Caco-2 (cell line): Measurements from ENCODE around the gene SMOC2. TPM values are rescaled to one million over a fixed set of nuclear protein-coding genes. Genes with fewer than 3 reads are reported as not detected.

Experiments used
- BruUV-seq: library from RNA; stranded (reverse); fragments of 400-500 nt; replicated peaks from 2 replicates; lab custom pipeline; 2021; lab: Mats Ljungman, UMichigan
- CTCF ChIA-PET: fragments of 300-600 bp; sonication (Branson Sonifier 250); formaldehyde crosslinking; loops from one replicate; lab custom pipeline; 2022; ENCODE audit warnings: antibody characterized with exemption; lab: Charles Lee
- POLR2A ChIA-PET: fragments of 300-600 bp; sonication (Branson Sonifier 250); formaldehyde crosslinking; loops from one replicate; lab custom pipeline; 2022; ENCODE audit warnings: antibody characterized with exemption; lab: Charles Lee
- DNase-seq, 2 experiments: peaks; one replicate each; pipeline versions ENCODE4 v3.0.0 to v3.0.0-alpha.2; 2020 to 2022
- H3K27me3 ChIP-seq: replicated peaks from 2 replicates; pipeline ENCODE4 v1.6.0; 2011; ENCODE audit warnings: low read length; ENCODE audit not compliant: control insufficient read depth, insufficient read depth
- H3K36me3 ChIP-seq: 2 replicates; pipeline ENCODE4 v1.5.1; 2011; ENCODE audit warnings: low read length; ENCODE audit not compliant: control insufficient read depth, insufficient read depth
- H3K4me1 ChIP-seq: fragments of 250-450 bp; sonication (Bioruptor Pico); 2 replicates; pipeline ENCODE4 v1.5.1; 2020; ENCODE audit warnings: mild to moderate bottlenecking
- H3K4me3 ChIP-seq: 2 replicates; pipeline ENCODE4 v1.5.1; 2011; ENCODE audit warnings: low read depth, mild to moderate bottlenecking, control low read depth, low read length
- H3K9me3 ChIP-seq: fragments of 250-450 bp; sonication (Bioruptor Pico); 2 replicates; pipeline ENCODE4 v1.5.1; 2020; ENCODE audit warnings: mild to moderate bottlenecking, moderate library complexity
- H3K27ac Mint-ChIP-seq: one replicate; pipeline ENCODE4 v1.8.0; 2022; ENCODE audit warnings: mixed read lengths; ENCODE audit not compliant: unreplicated experiment
- H3K27me3 Mint-ChIP-seq: one replicate; pipeline ENCODE4 v1.8.0; 2022; ENCODE audit warnings: mixed read lengths; ENCODE audit not compliant: insufficient read depth, unreplicated experiment
- H3K36me3 Mint-ChIP-seq: one replicate; pipeline ENCODE4 v1.8.0; 2022; ENCODE audit warnings: mild to moderate bottlenecking, mixed read lengths; ENCODE audit not compliant: insufficient read depth, unreplicated experiment
- H3K4me1 Mint-ChIP-seq: one replicate; pipeline ENCODE4 v1.8.0; 2022; ENCODE audit warnings: low read depth, mixed read lengths; ENCODE audit not compliant: unreplicated experiment
- H3K4me3 Mint-ChIP-seq: one replicate; pipeline ENCODE4 v1.8.0; 2022; ENCODE audit warnings: mild to moderate bottlenecking, moderate library complexity, mixed read lengths; ENCODE audit not compliant: unreplicated experiment
- H3K9me3 Mint-ChIP-seq: one replicate; pipeline ENCODE4 v1.8.0; 2022; ENCODE audit warnings: mixed read lengths; ENCODE audit not compliant: unreplicated experiment
- intact Hi-C: fragments of 100-400 bp; cut with micrococcal nuclease; formaldehyde crosslinking; loops from one replicate; pipeline ENCODE4 v1.10.0; 2022; ENCODE audit not compliant: unreplicated experiment
- total RNA-seq: library from RNA; stranded (reverse); gene quantifications from 2 replicates; pipeline ENCODE4 v1.2.3, GENCODE V29; 2022
- TF ChIP-seq, protein P1 (sequence below), 2 experiments: fragments of 200-600 bp in 1 of 2; IDR thresholded peaks; 1 replicate in 1 of 2; 2 replicates in 1 of 2; pipeline versions ENCODE4 v1.5.1 to v1.8.0; 2011 to 2022; ENCODE audit warnings: antibody characterized with exemption in 1 of 2, control low read depth in 1 of 2, inconsistent platforms in 1 of 2, low read depth in 1 of 2, low read length in 1 of 2, mild to moderate bottlenecking in 1 of 2, moderate library complexity in 1 of 2; ENCODE audit not compliant: insufficient read depth in 1 of 2, severe bottlenecking in 1 of 2, unreplicated experiment in 1 of 2

The SMOC2 gene
- total RNA-seq, 1 experiment from 2014 or later = 2.8 TPM

DNA sequence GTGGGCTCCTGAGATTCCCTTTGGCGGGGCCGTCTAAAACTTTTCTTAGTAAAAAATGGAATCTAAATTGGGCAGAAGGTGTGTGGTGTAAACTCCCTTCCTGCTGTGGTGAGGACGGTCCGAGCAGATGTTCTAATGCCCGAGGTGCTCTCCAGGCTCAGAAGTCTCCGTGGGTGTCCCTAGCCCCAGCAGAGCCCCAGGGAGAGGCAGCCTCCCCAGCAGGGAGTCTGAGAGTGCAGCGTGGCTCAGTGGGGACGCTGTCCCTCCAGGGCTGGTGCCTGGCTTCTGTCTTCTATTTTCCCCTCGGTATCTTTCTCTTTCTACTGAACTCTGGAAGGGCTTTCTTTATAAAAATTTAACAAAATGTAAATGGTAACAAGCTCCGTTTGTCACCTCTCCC is 208.2 kb downstream of the SMOC2 start:
- no peak for DNase-seq
- Mint-ChIP-seq H3K4me3 (no peak overlapping the region), H3K4me1 (peaks cover 9% of the 10 kb centered on the region), H3K27me3 (no peaks in the 10 kb centered on the region), H3K27ac (no peak overlapping the region), H3K9me3 (no peaks in the 10 kb centered on the region), H3K36me3 (no peaks in the 10 kb centered on the region)
- POLR2A ChIA-PET = no interaction called here
- CTCF ChIA-PET = no interaction called here
- no peaks in the 10 kb centered on the region for H3K36me3 ChIP-seq
- H3K9me3 ChIP-seq = no peaks in the 10 kb centered on the region; the same call in 1 of the 2 replicates
- BruUV-seq = no TSS peak
- H3K4me1 ChIP-seq = peaks cover 13% of the 10 kb centered on the region
- no peaks in the 10 kb centered on the region for H3K27me3 ChIP-seq
- no peak overlapping the region for H3K4me3 ChIP-seq
- TF ChIP-seq, protein P1, sequence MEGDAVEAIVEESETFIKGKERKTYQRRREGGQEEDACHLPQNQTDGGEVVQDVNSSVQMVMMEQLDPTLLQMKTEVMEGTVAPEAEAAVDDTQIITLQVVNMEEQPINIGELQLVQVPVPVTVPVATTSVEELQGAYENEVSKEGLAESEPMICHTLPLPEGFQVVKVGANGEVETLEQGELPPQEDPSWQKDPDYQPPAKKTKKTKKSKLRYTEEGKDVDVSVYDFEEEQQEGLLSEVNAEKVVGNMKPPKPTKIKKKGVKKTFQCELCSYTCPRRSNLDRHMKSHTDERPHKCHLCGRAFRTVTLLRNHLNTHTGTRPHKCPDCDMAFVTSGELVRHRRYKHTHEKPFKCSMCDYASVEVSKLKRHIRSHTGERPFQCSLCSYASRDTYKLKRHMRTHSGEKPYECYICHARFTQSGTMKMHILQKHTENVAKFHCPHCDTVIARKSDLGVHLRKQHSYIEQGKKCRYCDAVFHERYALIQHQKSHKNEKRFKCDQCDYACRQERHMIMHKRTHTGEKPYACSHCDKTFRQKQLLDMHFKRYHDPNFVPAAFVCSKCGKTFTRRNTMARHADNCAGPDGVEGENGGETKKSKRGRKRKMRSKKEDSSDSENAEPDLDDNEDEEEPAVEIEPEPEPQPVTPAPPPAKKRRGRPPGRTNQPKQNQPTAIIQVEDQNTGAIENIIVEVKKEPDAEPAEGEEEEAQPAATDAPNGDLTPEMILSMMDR (IDR thresholded peaks at IDR 0.05; ENCODE audit: insufficient read depth in 1 of 2, low read depth in 1 of 2, low read length in 1 of 2, severe bottlenecking in 1 of 2, unreplicated experiment in 1 of 2) = no peak
- intact Hi-C loops = no loop called here

- CTCF ChIA-PET = interaction anchor here (0.5 kb wide), 1 partner anchor 33 kb away, joined by 4 read pairs; no protein-coding TSS in a partner anchor
- Histone ChIP-seq H3K9me3 (no peaks in the 10 kb centered on the region; the same call in 1 of the 2 replicates), H3K4me3 (no peak overlapping the region), H3K36me3 (no peaks in the 10 kb centered on the region), H3K4me1 (peaks cover 13% of the 10 kb centered on the region), H3K27me3 (no peaks in the 10 kb centered on the region)
- Mint-ChIP-seq H3K9me3 (peaks cover 2% of the 10 kb centered on the region), H3K4me1 (peaks cover 9% of the 10 kb centered on the region), H3K4me3 (no peak overlapping the region), H3K36me3 (no peaks in the 10 kb centered on the region), H3K27ac (peak overlapping the region; percentile 33), H3K27me3 (no peaks in the 10 kb centered on the region)
- no TSS peak for BruUV-seq
- POLR2A ChIA-PET = interaction anchor here (0.5 kb wide), 1 partner anchor 208 kb away, joined by 5 read pairs; no protein-coding TSS in a partner anchor
- peak in 1 of 2 experiments; percentile 33 for DNase-seq
- intact Hi-C loops = no loop called here
- TF ChIP-seq, protein P1 (IDR thresholded peaks at IDR 0.05; ENCODE audit: insufficient read depth in 1 of 2, low read depth in 1 of 2, low read length in 1 of 2, severe bottlenecking in 1 of 2, unreplicated experiment in 1 of 2) = no peak
Observed at GRCh38 chr6:168650671-168651111, 209.7 kb downstream of the SMOC2 start.

DNA sequence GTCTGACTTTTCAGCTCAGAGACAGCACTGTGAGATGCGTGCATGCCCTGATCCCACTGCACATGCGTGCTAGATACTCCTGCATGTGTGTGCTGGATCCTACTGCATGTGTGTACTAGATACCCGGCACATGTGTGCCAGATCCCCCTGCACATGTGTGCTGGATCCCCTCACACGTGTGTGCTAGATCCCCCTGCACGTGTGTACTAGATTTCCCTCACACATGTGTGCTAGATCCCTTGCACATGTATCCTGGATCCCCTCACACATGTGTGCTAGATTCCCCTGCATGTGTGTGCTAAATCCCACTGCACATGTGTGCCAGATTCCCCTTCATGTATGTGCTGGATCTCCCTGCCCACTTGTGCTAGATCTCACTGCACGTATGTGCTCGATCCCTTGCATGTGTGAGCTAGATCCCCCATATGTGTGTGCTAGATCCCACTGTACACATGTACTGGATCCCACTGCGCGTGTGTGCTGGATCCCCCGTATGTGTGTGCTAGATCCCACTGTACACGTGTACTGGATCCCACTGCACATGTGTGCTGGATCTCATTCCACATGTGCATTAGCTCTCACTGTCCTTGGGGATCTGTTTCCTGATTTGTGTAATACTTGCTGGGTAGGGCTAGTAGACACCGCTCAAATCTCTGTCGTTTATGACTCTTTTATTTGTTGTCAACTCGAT is 214.6 kb downstream of the SMOC2 start:
- H3K4me1 Mint-ChIP-seq = no peaks in the 10 kb centered on the region
- H3K27ac Mint-ChIP-seq = no peak overlapping the region
- intact Hi-C loops = no loop called here
- no TSS peak for BruUV-seq
- CTCF ChIA-PET = no interaction called here
- no peak for DNase-seq
- no peak overlapping the region for H3K4me3 Mint-ChIP-seq
- no peak overlapping the region for H3K4me3 ChIP-seq
- no peaks in the 10 kb centered on the region for H3K27me3 ChIP-seq
- no peaks in the 10 kb centered on the region for H3K27me3 Mint-ChIP-seq
- H3K36me3 ChIP-seq = no peaks in the 10 kb centered on the region
- TF ChIP-seq, protein P1 (IDR thresholded peaks at IDR 0.05; ENCODE audit: insufficient read depth in 1 of 2, low read depth in 1 of 2, low read length in 1 of 2, severe bottlenecking in 1 of 2, unreplicated experiment in 1 of 2) = no peak
- POLR2A ChIA-PET = no interaction called here
- H3K9me3 Mint-ChIP-seq = peaks cover 41% of the 10 kb centered on the region
- no peaks in the 10 kb centered on the region for H3K36me3 Mint-ChIP-seq
- H3K4me1 ChIP-seq = peaks cover 9% of the 10 kb centered on the region
- H3K9me3 ChIP-seq = peaks cover 3% of the 10 kb centered on the region; the same call in 1 of the 2 replicates
